ENCODE results near the gene PHKG2.

GRCh38 chr16:30764816-30765465 is 16.7 kb downstream of the PHKG2 start:
- TF ChIP-seq CTCF (IDR thresholded peaks at IDR 0.05; ENCODE audit: poor library complexity, severe bottlenecking) (no peak), EP300 (conservative IDR thresholded peaks at IDR 0.05; ENCODE audit: poor library complexity, severe bottlenecking) (no peak), TAF1 (IDR thresholded peaks at IDR 0.05; ENCODE audit: low read depth) (no peak), MXI1 (conservative IDR thresholded peaks at IDR 0.05; ENCODE audit: poor library complexity, severe bottlenecking) (no peak), EZH2 (IDR thresholded peaks at IDR 0.05; ENCODE audit: borderline replicate concordance, insufficient read depth, low read length, poor library complexity, severe bottlenecking) (no peak)
- TF ChIP-seq, protein P1, sequence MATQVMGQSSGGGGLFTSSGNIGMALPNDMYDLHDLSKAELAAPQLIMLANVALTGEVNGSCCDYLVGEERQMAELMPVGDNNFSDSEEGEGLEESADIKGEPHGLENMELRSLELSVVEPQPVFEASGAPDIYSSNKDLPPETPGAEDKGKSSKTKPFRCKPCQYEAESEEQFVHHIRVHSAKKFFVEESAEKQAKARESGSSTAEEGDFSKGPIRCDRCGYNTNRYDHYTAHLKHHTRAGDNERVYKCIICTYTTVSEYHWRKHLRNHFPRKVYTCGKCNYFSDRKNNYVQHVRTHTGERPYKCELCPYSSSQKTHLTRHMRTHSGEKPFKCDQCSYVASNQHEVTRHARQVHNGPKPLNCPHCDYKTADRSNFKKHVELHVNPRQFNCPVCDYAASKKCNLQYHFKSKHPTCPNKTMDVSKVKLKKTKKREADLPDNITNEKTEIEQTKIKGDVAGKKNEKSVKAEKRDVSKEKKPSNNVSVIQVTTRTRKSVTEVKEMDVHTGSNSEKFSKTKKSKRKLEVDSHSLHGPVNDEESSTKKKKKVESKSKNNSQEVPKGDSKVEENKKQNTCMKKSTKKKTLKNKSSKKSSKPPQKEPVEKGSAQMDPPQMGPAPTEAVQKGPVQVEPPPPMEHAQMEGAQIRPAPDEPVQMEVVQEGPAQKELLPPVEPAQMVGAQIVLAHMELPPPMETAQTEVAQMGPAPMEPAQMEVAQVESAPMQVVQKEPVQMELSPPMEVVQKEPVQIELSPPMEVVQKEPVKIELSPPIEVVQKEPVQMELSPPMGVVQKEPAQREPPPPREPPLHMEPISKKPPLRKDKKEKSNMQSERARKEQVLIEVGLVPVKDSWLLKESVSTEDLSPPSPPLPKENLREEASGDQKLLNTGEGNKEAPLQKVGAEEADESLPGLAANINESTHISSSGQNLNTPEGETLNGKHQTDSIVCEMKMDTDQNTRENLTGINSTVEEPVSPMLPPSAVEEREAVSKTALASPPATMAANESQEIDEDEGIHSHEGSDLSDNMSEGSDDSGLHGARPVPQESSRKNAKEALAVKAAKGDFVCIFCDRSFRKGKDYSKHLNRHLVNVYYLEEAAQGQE (IDR thresholded peaks at IDR 0.05; ENCODE audit: borderline replicate concordance): no peak

Measured in neural cell (in vitro differentiated cells).